IPS-NIHi7 (cell line): ENCODE results near the gene KRT84.

Source experiments
- DNase-seq: peaks from one replicate; pipeline ENCODE4 v3.0.0; 2012; ENCODE audit warnings: mixed read lengths; ENCODE audit errors: extremely low spot score

KRT84 gene

DNA sequence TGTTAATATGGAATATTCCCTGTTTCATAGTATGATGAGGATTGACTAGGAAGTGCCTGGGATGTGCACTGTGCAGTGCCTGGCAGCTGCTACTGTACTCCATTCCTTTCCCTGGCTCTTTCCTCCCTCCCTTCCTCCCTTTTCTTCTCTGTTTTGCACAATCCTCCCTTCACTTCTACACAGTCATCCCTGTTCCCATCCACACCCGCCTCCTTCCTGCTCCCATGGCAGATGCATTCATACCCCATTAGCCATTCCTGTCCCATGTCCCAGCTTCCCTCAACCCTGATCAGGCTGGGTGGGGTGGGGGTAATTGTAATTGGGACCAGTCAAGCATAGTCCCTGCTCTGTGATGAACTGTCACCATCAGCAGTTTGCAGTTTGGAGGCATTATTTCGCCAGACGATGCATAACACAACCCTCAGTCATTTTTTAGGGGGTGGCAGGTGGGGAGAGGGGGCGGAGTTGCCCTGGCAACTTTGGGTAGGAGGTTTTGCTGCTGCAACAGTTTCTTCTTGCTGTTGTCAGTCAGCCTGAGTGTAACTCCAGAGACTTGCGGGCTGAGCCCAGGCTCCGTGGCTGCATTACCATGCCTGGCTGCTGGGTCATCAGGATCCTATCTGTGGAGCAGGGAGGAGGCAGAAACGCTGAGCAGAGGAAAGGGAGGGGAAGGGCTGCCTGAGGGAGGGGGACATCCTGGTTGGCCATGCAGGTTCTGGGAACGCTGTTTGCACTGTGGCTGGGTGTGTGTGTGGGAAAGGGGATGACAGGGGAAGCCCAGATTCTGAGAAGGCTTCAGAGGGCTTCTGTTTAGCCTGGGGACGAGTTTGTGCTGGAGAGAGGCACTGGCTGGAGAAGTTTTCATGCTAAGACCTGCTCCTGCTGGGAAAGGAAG lies 4.1 kb upstream of the KRT84 start:
- DNase-seq = peak; percentile 34

DNA sequence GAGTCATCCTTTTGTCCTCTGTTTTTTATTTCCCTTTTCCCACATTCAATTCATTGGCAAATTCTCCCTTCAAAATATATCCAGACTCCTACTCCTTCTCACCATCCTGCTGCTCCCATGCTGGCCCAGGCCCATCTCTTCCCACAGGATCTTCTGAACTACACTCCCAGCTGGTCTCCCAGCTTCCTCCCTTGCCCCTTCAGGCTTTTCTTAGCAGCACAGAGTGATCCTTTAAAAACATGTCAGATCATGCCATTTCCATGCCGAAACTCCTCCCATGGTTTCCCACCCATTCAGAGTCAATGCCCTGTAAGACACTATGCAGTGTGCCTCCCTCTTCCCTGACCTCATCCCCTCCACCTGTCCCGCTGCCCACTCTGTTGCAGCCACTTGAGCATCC lies 2.4 kb upstream of the KRT84 start:
- no peak for DNase-seq

DNA sequence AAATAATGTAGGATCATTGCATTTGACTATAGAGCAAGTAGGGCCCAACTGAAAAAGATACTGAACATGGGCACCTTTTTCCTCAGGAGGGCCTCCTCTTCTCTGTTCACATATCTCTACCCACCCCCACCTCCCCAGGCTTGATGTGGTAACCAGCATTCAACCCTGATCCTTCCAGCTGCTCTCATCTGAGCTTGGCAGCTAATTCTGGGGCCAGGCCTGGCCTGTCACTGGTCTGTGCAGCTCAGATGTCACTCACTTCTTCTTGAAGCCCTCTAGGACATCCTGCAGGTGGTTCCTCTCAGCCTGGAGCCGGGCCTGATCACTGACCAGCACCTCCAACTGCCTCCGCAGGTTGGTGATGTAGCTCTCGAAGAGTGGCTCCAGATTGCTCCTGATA lies 2.1 kb downstream of the KRT84 start:
- no peak for DNase-seq

DNA sequence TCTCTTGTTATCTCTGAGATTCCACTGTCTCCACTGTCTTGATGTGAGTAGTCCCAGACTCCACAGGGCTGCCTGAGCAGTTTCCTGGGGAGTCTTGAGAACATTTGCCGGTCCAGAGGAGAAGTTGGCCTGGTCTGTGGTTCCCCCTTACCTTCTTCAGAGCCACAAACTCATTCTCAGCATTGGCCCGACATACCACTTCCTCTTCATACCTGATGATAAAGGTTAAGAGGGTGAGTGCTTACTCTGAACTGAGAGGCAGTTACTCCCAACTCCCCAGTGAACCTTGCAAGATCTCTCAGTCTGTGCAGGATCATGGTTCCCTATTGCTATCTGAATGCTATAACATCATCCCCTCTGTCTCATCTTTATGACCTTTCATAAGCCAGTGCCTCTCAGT lies 2.6 kb downstream of the KRT84 start:
- DNase-seq = no peak

DNA sequence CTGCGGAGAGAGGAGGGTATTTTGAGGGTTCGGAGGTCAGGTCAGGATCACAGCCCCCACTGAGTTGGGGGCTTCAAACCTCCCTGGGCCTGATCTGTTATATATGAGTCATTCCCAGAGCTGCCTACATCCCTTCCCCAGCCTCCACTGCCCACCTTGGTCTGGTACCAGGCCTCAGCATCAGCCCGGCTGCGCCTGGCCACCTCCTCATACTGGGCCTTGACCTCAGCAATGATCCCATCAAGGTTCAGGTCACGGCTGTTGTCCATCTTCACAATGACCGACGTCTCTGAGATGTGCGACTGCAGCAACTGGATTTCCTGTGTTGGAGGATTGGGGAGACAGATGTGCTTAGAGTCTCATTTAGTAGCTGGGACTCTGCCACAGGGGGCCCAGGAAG lies 4.2 kb downstream of the KRT84 start:
- no peak for DNase-seq

DNA sequence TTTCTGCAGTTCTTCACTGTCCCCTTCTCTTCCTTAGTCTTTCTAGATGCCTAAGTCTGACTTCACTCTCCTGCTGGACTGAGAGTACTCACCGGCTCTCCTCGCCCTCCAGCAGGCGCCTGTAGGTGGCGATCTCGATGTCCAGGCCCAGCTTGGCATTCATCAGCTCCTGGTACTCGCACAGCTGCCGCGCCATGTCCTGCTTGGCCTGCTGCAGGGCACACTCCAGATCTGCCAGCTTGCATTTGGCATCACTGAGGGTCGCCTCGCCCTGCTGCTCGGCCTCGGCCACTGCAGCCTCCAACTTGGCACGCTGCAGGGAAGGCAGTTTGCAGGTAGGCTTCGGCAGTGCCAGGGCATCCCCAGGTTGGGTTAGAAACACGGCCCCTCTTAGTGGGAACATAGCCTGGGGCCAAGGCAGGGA lies 5.2 kb downstream of the KRT84 start:
- DNase-seq = peak; percentile 43

DNA sequence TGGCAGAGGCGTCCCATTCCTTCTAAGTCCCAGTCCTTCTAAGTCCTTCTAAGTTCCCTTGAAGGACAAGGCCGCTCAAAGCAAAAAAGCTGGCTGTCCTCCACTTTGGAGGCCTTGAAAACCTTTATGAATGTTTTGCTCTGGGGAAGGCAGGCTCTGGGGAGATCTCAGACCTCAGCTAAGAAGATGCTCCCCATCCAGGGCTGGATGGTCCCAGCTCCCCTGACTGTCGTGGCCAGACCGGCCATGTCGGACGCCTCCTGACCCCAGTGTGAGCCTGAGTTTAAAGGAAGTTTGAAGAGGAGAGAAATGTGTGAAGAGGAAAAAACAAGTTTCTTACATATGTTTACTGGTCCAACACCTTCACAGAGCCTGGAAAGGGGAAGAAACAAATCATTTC lies 5.9 kb downstream of the KRT84 start:
- no peak for DNase-seq

DNA sequence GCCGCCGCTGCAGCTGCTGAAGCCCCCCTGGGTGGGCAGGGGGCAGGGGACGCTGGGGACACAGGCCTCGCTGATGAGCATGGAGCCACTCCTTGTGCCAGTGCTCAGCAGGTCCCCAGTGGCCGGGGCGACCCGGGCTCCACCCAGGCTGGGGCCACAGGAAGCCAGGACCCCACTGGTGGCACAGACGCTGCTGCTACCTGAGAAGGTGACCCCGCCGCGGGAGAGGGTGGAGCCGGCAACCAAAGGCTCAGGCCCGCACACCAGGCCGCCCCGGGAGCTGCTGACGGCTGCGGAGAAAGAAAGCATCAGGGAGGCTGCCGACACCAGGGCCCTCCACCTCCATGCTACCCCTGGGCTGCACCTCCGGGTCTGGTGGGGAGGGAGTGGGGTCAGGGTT lies 7.4 kb downstream of the KRT84 start:
- DNase-seq = no peak

DNA sequence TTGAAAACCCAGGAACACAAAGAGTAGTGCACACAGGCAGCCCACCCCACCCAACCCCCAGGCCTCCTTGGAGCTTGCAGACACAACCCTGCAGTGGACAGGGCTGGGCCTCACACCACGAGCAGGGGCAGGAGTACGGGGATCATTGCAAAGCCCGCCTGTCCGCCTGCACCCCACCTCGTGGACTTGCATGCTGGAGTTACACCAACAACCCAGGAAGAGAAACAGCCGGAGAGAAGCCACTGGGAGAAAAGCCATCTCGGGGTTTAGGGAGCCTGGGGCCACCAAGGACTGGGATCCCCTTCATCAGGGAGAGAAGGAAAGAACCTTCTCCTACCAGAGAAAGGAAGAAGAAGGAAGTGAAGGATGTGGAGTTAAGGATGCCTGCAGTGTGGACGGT lies 8.2 kb downstream of the KRT84 start:
- DNase-seq = no peak

DNA sequence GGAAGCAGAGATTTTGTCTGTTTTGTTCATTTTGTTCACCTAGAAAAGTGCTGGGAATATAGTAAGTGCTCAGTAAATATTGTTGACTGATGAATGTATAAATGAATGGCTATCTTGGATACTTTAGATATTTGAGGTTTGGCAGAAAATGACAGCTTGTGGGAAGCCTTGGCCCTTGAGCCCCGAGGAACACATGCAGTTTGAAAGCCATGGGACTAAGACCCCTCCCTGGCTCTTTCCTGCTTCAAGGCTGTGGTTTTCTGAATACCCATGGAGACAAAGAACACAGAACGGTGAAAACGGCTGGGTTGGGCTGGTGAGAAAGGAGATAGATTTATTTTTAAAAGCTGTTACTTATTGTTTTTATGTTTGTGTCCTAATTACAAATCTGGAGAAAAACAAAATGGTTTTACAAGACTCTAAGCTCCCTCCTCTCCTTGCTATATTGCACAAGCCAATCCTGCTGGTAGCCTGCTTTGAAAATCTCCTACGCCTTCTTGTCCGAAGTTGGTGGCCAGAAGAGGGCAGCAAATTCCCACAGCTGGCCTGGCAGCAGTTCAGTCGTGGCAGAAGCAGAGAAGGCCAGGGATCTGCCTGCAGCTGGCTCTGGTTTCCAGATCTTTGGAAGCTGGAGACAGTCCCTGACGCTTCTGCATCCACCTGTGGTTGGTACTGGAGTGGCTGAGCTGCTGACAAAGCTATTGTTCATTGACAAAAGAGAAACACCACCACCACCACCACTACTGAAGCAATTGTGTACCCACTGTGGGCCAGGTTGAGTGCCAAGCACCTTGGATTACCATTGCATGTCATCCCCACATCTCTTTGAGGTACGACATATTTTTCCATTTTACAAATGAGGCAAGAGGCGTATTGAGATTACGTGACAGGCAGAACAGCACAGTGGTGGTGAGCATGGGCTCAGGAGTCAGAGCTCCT lies 13.0 kb downstream of the KRT84 start:
- DNase-seq = peak; percentile 92

DNA sequence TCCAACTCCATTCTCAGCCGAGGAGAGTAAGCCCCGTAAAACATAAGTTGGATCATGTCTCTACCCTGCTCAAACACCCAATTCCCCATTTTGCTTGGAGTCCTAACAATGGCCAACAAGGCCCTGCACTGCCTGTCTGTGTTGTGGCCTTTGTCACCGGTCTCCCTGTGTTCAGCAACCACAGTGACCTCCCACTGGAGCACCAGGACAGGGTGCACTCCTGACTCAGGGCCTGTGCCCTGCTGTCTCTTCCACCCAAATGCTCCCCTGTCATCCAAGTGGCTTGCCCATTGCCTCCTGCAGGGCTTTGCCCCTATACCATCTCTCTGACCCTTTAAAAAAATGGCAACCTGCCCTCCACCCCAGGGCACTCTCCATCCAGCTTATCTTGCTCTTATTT lies 13.7 kb downstream of the KRT84 start:
- DNase-seq = no peak

DNA sequence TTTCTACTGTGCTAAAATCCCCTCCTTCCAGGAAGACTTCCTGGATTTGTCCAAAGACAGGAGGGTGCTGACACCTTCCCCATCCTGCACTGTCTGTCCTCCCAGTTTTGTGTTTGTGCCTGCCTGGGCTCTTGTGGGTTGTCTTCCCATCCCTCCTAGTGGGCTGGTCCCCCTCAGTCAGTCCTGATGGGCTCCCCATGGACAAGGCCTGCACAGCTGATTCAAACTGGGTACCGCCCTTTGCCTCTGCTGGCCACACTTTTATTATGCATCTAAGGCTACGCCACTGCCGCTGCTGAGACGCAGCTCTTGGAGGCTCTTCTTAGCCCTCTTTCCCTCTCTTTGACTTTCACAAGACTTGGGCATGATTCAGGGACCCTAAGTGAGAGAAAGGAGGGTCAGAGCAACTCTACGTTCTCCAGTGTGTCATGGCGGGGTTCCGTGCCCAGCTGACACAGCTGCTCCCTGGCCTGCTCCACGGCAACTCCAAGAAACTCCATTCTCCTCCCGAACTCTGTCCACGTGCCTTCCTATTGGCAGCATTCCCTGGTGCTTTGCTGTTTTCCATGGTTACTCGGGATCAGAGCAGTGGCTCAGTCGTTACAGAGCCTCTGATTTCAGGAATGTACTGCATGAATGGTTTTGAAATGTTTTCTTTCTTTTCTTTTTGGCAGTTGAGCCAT lies 14.4 kb downstream of the KRT84 start:
- DNase-seq = no peak

DNA sequence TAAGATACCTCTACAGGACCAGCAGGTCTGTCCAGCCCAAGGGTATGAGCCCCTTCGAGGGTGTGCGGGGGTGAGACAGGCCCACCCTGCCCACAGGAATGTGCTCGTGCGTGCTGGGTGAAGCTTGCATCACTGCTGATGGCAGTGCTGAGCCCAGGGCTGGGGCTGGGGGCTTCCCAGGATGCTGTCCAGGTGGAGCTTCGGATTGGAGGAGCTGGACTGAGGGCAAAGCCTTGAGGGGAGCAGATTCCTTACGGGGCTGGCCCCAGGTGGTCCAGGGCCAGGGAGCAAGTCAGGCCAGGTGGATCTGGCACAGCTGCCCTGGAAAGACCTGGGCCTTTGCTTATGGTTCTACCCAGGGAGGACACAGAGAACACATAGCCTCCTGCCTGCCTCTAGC lies 15.6 kb downstream of the KRT84 start:
- DNase-seq = no peak

DNA sequence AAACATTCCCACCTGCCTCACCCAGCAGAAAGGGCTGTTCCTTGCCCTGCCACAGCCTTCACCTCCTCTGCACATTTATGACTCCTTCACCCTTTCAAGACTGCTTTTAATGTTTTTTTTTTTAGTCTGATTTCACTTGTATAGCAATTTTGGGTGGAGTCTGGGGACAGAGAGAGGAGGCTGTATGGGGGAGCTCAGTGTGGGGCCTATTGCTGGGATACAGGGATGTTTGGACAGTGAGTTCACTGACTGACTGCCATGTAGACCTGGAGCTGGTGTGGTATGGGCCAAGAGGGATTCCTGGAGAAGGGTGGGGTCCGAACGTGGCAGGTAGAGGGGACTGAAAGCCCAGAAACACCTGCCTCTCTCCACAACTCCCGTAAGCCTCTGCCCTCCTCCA lies 16.2 kb downstream of the KRT84 start:
- DNase-seq = no peak

DNA sequence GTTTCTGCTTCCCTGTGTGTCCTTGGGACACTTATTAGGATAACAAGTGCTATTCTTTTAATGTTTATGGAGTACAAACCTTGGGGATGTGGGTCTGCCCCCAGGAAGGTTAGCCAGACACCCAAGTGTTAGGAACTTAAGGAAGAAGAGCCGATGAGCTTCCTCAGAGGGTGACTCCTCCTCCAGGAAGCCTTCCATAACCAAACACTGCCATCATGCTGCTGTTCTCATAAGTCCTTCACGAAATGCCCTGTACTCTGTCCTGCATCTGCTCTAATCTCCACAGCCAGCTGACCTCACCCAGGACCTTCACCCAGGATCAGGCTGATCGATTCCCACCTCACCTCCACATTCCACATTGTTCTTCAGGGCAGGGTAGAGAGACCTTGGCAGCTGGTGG lies 16.9 kb downstream of the KRT84 start:
- no peak for DNase-seq

DNA sequence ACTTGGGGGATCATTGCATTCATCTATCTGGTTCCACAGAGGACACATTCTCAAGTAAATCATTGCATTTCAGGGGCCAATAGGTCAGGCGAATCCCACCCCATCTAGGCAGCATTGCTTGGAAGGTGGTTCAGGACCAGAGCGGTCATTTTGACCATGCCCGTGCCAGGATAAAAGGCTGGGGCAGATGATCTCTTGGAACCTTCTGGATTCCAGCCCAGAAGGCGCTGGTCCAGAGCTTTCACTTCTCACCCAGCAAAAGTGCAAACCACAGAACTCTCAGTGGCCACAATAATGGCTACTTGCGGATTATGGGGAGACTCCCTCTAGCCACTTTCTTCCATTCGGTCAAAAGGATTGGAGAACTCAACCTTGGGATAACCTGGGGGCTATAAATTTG lies 17.6 kb downstream of the KRT84 start:
- DNase-seq = no peak

DNA sequence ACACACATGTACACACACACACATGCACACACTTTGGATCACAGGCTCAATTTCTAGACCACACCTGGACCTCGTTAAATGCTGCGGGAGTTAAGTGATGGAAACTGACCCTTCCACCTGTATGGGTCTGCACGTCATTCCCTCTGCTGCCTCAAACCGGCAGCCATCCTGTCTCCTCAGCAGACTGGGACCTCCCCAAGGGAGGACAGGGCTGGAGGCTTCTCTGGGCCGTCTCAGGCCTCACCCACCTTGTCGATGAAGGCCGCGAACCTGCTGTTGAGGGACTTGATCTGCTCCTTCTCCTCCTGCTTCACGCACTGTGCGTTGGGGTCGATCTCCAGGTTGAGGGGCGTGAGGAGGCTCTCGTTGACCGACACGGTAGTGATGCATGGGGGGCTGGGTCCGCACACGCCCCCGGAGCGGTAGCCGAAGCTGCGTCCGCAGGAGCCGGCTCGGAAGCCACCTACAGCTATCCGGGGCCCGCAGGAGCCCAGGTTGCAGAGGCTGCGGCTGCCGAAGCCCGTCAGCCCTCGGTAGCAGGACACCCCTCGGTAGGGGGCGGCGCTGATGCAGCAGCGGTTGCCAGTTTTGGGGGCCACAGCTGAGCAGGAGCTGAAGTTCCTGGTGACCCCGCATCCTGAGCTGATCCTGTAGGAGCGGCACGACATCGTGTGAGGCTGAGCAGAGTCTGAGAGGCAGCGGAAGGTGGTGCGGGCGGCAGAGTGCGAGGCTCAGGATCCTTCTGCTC lies 18.5 kb downstream of the KRT84 start, which contains the start of gene KRT85:
Gene KRT85, minus strand, starts transcription at position 744 of the 748 bp plus-strand sequence. Its CDS starts 76 bp downstream, at position 668.
- no peak for DNase-seq

DNA sequence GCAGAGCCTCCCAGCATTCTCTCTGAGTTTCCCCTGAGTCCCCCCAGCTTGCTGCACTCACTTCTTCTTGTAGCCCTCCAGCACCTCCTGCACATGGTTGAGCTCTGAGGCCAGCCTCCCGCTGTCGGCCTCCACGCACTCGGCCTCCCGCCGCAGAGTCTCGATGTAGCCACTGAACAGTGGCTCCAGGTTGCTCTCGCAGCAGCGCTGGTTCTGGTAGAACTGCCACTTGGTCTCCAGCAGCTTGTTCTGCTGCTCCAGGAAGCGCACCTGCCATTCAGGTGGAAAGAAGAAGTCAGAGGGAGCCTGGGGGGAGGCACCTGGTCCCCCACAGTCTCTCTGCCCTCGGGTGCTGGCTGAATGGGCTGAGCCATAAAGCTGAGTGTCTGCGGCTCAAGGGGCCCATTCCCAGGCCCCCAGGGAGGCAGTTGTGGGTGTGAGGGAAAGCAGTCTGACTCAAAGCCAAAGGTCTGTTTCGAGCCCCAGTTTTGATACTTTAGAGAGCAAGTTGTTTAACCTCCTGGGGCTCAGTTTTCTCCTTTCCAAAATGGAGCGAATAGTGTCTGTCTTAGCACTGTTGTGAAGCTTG lies 20.5 kb downstream of the KRT84 start:
- DNase-seq = no peak

DNA sequence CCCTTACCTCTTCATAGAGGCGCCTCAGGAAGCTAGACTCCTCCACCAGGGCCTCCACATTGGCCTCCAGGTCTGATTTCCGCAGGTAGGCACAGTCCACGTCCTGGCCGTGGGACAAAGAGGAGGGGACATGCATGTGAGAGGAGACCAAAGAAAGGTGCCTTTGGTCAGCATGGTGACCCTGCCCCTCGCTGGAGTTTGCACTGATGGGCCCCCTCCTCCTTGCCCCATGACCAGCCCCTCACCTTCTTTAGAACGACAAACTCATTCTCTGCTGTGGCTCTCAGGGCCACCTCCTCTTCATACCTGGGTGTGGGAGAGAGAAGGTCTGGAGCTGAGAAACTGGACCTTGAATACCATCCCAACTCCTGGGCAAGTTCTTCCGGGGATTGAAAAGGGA lies 21.4 kb downstream of the KRT84 start:
- no peak for DNase-seq

DNA sequence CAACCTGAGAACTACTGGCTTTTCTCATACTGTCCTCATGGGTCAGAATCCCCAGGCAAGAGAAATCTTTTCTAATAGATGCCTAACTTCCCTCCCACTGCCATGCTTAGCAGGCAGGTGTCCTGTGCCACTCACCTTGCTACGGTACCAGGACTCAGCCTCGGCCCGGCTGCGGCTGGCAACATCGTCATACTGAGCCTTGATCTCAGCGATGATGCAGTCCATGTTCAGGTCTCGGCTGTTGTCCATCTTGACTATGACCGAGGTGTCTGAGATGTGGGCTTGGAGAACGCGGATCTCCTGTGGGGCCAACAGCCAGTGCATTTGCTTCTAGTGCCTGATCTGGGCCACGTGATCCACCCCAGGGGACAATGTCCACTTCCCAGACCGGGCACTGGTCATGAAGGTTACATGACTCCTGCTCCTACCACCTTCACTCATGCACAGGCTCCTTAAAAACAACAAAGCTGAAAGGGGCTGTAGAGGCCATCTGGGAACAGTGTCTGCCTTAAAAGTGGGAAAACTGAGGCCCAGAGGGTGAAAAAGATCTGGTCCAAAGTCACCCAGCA lies 22.3 kb downstream of the KRT84 start:
- DNase-seq = no peak
